Peyer's patch (tissue), 4 donors: ENCODE measurements around the gene SHC3.

Experiments used
- POLR2A ChIP-seq, 2 donors: fragments of 450-650 bp; IDR thresholded peaks; one replicate each; pipeline ENCODE4 v1.5.1; 2017; ENCODE audit warnings: antibody characterized with exemption in 2 of 2, mild to moderate bottlenecking in 2 of 2, moderate library complexity in 2 of 2
- TF ChIP-seq, protein P1 (sequence below), 6 experiments: fragments of 450-650 bp in 4 of 6; fragments of 200-600 bp in 2 of 6; sonication (generic) in 1 of 6; IDR thresholded peaks; one replicate each; pipeline ENCODE4 v1.5.1; 2017 to 2019; ENCODE audit warnings: antibody characterized with exemption in 6 of 6, mild to moderate bottlenecking in 3 of 6, moderate library complexity in 1 of 6

DNA sequence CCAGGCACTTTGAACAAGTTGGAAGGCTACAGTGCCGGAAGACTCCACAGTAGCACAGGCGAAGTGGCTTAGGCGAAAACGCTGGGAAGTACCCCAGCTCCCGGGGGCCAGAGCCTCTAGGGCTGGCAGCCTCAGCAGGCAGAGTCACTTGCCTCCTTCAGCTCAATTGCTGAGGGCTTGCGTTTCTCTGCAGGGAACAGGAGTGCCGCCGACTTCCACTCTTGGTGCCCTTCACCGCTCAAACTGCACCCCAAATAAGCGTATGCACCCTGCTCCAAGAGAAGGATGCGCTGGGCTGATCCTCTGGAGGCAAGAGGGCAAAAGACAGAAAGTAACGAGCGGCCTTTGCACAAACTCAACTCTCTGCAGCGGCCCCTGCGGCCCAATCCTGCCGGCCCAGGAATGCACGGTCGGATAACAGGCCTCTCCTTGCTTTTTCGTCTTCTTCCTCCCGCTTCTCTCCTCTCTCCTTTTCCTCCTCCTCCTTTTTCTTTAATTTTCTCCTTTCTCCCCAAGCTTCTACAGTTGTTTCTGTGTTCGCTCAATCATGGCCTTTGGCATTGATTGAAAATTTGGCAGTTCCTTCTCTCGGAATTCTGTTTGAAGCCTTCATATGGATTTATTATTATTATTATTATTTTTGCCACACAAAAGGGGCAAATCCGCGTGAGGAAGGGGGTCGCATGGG is 188.4 kb downstream of the SHC3 start:
- TF ChIP-seq, protein P1, sequence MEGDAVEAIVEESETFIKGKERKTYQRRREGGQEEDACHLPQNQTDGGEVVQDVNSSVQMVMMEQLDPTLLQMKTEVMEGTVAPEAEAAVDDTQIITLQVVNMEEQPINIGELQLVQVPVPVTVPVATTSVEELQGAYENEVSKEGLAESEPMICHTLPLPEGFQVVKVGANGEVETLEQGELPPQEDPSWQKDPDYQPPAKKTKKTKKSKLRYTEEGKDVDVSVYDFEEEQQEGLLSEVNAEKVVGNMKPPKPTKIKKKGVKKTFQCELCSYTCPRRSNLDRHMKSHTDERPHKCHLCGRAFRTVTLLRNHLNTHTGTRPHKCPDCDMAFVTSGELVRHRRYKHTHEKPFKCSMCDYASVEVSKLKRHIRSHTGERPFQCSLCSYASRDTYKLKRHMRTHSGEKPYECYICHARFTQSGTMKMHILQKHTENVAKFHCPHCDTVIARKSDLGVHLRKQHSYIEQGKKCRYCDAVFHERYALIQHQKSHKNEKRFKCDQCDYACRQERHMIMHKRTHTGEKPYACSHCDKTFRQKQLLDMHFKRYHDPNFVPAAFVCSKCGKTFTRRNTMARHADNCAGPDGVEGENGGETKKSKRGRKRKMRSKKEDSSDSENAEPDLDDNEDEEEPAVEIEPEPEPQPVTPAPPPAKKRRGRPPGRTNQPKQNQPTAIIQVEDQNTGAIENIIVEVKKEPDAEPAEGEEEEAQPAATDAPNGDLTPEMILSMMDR (IDR thresholded peaks at IDR 0.05): no peak
- TF ChIP-seq POLR2A (IDR thresholded peaks at IDR 0.05): no peak
